Erythroblast (primary cell): ENCODE data around the gene FAM3A.

ENCODE experiments used
- GATA1 ChIP-seq: IDR thresholded peaks from 2 replicates; pipeline ENCODE4 v1.6.1; 2011; ENCODE audit warnings: low read depth, mild to moderate bottlenecking, control low read depth, low read length, moderate library complexity
- POLR2A ChIP-seq: IDR thresholded peaks from 2 replicates; pipeline ENCODE4 v1.6.1; 2011; ENCODE audit warnings: mild to moderate bottlenecking, low read length

DNA sequence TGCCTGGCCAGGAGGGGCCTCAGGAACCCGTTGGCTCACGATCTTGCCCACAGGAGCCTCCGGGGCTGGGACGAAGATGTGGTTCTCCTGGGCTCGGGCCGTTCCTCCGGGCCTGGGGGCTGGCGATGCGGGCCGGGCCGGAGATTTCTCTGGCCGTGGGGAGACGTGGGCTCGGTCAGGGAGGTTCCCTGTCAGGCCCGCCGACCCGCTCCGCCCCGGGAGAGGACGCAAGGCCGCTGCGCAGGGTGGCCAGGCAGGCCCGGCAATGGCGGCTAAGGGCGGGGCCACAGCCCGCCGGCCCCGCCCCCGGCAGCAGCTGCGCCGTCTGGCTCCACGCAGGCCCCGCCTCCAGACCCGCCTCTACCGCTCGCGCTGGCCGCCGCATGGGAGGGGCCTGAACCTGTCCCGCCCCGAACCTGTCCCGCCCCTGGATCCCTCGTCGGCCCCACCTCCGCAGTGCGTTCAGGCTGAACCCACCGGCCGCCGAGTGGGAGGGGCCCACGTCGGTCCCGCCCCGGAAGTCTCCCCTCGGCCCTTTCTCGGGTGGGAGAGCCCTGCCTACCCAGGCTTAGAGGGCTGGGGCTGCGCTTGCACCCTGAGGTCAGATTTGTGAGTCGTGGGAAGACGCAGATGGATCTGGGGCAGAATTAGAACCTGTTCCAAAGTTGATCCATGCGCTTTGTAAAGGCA is at the start of gene FAM3A:
- peak; percentile 82 for TF ChIP-seq POLR2A
- no peak for TF ChIP-seq GATA1
